ENCODE data around the gene XIAP.
"Not testable (repeated sequence)": the region's sequence is repeated elsewhere in the genome, so short reads cannot be mapped to it uniquely, and the experiment has no call there.

XIAP gene

GRCh38 chrX:123876844-123877243 is 17.0 kb downstream of the XIAP start:
- no peak for DNase-seq

- DNase-seq, result peak; percentile 37
Observed at GRCh38 chrX:123878252-123878721, 18.4 kb downstream of the XIAP start.

GRCh38 chrX:123881330-123881729 is 21.5 kb downstream of the XIAP start:
- no peak for DNase-seq

- DNase-seq, result no peak
Observed at GRCh38 chrX:123882391-123882790, 22.5 kb downstream of the XIAP start.

- peak; percentile 65 for DNase-seq
Observed at GRCh38 chrX:123884809-123885408, 25.1 kb downstream of the XIAP start.

GRCh38 chrX:123899701-123900100 is 39.8 kb downstream of the XIAP start:
- no peak for DNase-seq

GRCh38 chrX:123903261-123903660 is 43.4 kb downstream of the XIAP start:
- DNase-seq, result not testable (repeated sequence)

GRCh38 chrX:123905332-123905731 is 45.5 kb downstream of the XIAP start:
- no peak for DNase-seq

- DNase-seq, result no peak
Observed at GRCh38 chrX:123906557-123907316, 46.9 kb downstream of the XIAP start.

- DNase-seq, result no peak
Observed at GRCh38 chrX:123909523-123909922, 49.7 kb downstream of the XIAP start.

GRCh38 chrX:123917069-123917468 is 57.2 kb downstream of the XIAP start:
- DNase-seq, result no peak

GRCh38 chrX:123918106-123918721 is 58.4 kb downstream of the XIAP start:
- DNase-seq, result no peak

- no peak for DNase-seq
Observed at GRCh38 chrX:123920105-123920785, 60.4 kb downstream of the XIAP start.

- DNase-seq, result no peak
Observed at GRCh38 chrX:123923211-123923610, 63.4 kb downstream of the XIAP start.

GRCh38 chrX:123924186-123924585 is 64.3 kb downstream of the XIAP start:
- DNase-seq, result no peak

- no peak for DNase-seq
Observed at GRCh38 chrX:123927845-123928244, 68.0 kb downstream of the XIAP start.

- not testable (repeated sequence) for DNase-seq
Observed at GRCh38 chrX:123932055-123932454, 72.2 kb downstream of the XIAP start.

- no peak for DNase-seq
Observed at GRCh38 chrX:123943074-123943473, 83.2 kb downstream of the XIAP start.

- no peak for DNase-seq
Observed at GRCh38 chrX:123943488-123943887, 83.6 kb downstream of the XIAP start.

GRCh38 chrX:123949846-123950245 is 90.0 kb downstream of the XIAP start:
- no peak for DNase-seq

- peak; percentile 29 for DNase-seq
Observed at GRCh38 chrX:123959281-123960063, 99.6 kb downstream of the XIAP start.

GRCh38 chrX:123960956-123961267 is 101.1 kb downstream of the XIAP start:
- DNase-seq, result no peak
